GM23248 (cell line): Measurements from ENCODE around the gene DCD. TPM values are rescaled to one million over a fixed set of nuclear protein-coding genes. Genes with fewer than 3 reads are reported as not detected.

ENCODE experiments used
- DNase-seq: peaks from one replicate; pipeline ENCODE4 v3.0.0-alpha.2; 2015
- H2AFZ ChIP-seq: fragments of 200-600 bp; sonication (generic); 2 replicates; pipeline ENCODE4 v1.6.1; 2016; ENCODE audit warnings: antibody characterized with exemption
- H3F3A ChIP-seq: fragments of 200-600 bp; sonication (generic); 2 replicates; pipeline ENCODE4 v1.6.1; 2016; ENCODE audit warnings: mild to moderate bottlenecking, antibody characterized with exemption, mixed run types; ENCODE audit not compliant: insufficient read depth
- H3K27ac ChIP-seq: fragments of 200-600 bp; sonication (generic); 2 replicates; pipeline ENCODE4 v1.5.1; 2016; ENCODE audit warnings: mild to moderate bottlenecking
- H3K27me3 ChIP-seq: fragments of 200-600 bp; sonication (generic); replicated peaks from 2 replicates; pipeline ENCODE4 v1.6.1; 2016; ENCODE audit warnings: mild to moderate bottlenecking; ENCODE audit not compliant: insufficient read depth
- H3K36me3 ChIP-seq: fragments of 200-600 bp; sonication (generic); 2 replicates; pipeline ENCODE4 v1.6.1; 2016; ENCODE audit warnings: low read depth, mild to moderate bottlenecking
- H3K4me1 ChIP-seq: fragments of 200-600 bp; sonication (generic); 2 replicates; pipeline ENCODE4 v1.6.1; 2016; ENCODE audit warnings: mild to moderate bottlenecking; ENCODE audit not compliant: insufficient read depth
- H3K4me2 ChIP-seq: fragments of 200-600 bp; sonication (generic); one replicate; pipeline ENCODE4 v1.6.1; 2016; ENCODE audit warnings: mild to moderate bottlenecking; ENCODE audit not compliant: unreplicated experiment
- H3K4me3 ChIP-seq: fragments of 200-600 bp; sonication (generic); 2 replicates; pipeline ENCODE4 v1.5.1; 2016; ENCODE audit warnings: mild to moderate bottlenecking
- H3K79me2 ChIP-seq: fragments of 200-600 bp; sonication (generic); 2 replicates; pipeline ENCODE4 v1.6.1; 2016; ENCODE audit warnings: mild to moderate bottlenecking; ENCODE audit not compliant: insufficient read depth
- H3K9ac ChIP-seq: fragments of 200-600 bp; sonication (generic); 2 replicates; pipeline ENCODE4 v1.6.1; 2016; ENCODE audit warnings: mild to moderate bottlenecking
- H3K9me2 ChIP-seq: fragments of 200-600 bp; sonication (generic); 2 replicates; pipeline ENCODE4 v1.6.1; 2016; ENCODE audit warnings: mixed run types, mild to moderate bottlenecking, moderate library complexity; ENCODE audit not compliant: insufficient read depth
- H3K9me3 ChIP-seq: fragments of 200-600 bp; sonication (generic); one replicate; pipeline ENCODE4 v1.6.1; 2017; ENCODE audit warnings: low read depth
- H4K20me1 ChIP-seq: fragments of 200-600 bp; sonication (generic); 2 replicates; pipeline ENCODE4 v1.6.0; 2016; ENCODE audit not compliant: insufficient read depth
- EZH2 ChIP-seq: fragments of 200-600 bp; sonication (generic); IDR thresholded peaks from 2 replicates; pipeline ENCODE4 v1.6.1; 2018; ENCODE audit warnings: antibody characterized with exemption, mild to moderate bottlenecking; ENCODE audit not compliant: insufficient read depth, poor library complexity, severe bottlenecking
- EZH2phosphoT487 ChIP-seq: fragments of 200-600 bp; sonication (generic); IDR thresholded peaks from 2 replicates; pipeline ENCODE4 v1.6.1; 2018; ENCODE audit warnings: antibody characterized with exemption, moderate library complexity, mild to moderate bottlenecking, low read depth; ENCODE audit not compliant: insufficient read depth
- WGBS, 2 experiments: methylation state at CpG; one replicate each; pipeline ENCODE4 v1.1.6; 2015 to 2017; ENCODE audit warnings: low lambda C conversion rate in 2 of 2, low coverage in 1 of 2; ENCODE audit errors: missing lambda C conversion rate in 2 of 2; 5-methylcytosine and 5-hydroxymethylcytosine counted together
- in situ Hi-C: fragments of 300-500 bp; cut with MboI; formaldehyde crosslinking; loops from 2 replicates; pipeline ENCODE4 v1.15.0; 2020
- polyA plus RNA-seq: library from polyadenylated mRNA; unstranded; fragments of >200 nt; fragmentation: Nextera tagmentation; extraction: Ambion mirVana; gene quantifications from 2 replicates; pipeline ENCODE4 v1.2.1, GENCODE V29; 2016
- total RNA-seq: library from RNA; depleted of rRNA; stranded (reverse); fragments of >200 nt; shearing (Covaris generic); gene quantifications from 2 replicates; pipeline ENCODE4 v1.2.3, GENCODE V29; 2014; rRNA removed

DCD gene
- total RNA-seq (not detected in 2 replicates), polyA plus RNA-seq (not detected in 2 replicates)

GRCh38 chr12:54648265-54648664, at the start of gene DCD:
TSS of gene DCD (minus strand) at chr12:54648365. CDS start at chr12:54648303, 62 bp downstream.
- Histone ChIP-seq H3K9ac (no peak within 1 kb of the TSS), H3F3A (no peaks in the 10 kb centered on the region), H3K79me2 (no peaks in the 10 kb centered on the region), H4K20me1 (no peaks in the 10 kb centered on the region), H3K4me2 (no peak within 1 kb of the TSS), H3K9me2 (no peaks in the 10 kb centered on the region), H2AFZ (no peak within 1 kb of the TSS), H3K9me3 (no peaks in the 10 kb centered on the region), H3K4me3 (no peak within 1 kb of the TSS), H3K27me3 (peaks cover 28% of the 10 kb centered on the region), H3K27ac (no peak within 1 kb of the TSS), H3K4me1 (no peaks in the 10 kb centered on the region), H3K36me3 (no peaks in the 10 kb centered on the region)
- WGBS, 2 experiments: 10% methylated on average over 2 of the region's 2 CpGs
- in situ Hi-C loops: no loop called here
- TF ChIP-seq EZH2 (no peak), EZH2phosphoT487 (no peak)
- DNase-seq: no peak

GRCh38 chr12:54697851-54698250, 49.7 kb upstream of the DCD start:
- H3K9ac ChIP-seq: no peak overlapping the region
- DNase-seq: no peak
- in situ Hi-C loops: no loop called here
- 0 to 4% methylated on average over 1 of the region's 1 CpG for WGBS, 2 experiments
- H3K9me2 ChIP-seq: no peaks in the 10 kb centered on the region
- no peak overlapping the region for H3K4me2 ChIP-seq
- no peak overlapping the region for H2AFZ ChIP-seq
- H3K4me3 ChIP-seq: no peak overlapping the region
- TF ChIP-seq EZH2 (no peak), EZH2phosphoT487 (no peak)
- H3F3A ChIP-seq: no peaks in the 10 kb centered on the region
- no peaks in the 10 kb centered on the region for H3K9me3 ChIP-seq
- H3K27ac ChIP-seq: no peak overlapping the region
- no peaks in the 10 kb centered on the region for H3K36me3 ChIP-seq
- H3K27me3 ChIP-seq: peaks cover 5% of the 10 kb centered on the region; the same call in 1 of the 2 replicates
- H4K20me1 ChIP-seq: no peaks in the 10 kb centered on the region
- no peaks in the 10 kb centered on the region for H3K4me1 ChIP-seq
- no peaks in the 10 kb centered on the region for H3K79me2 ChIP-seq

- Histone ChIP-seq H3K27ac (no peak overlapping the region), H3K79me2 (no peaks in the 10 kb centered on the region), H4K20me1 (no peaks in the 10 kb centered on the region), H3K9ac (no peak overlapping the region), H2AFZ (no peak overlapping the region), H3F3A (no peaks in the 10 kb centered on the region), H3K4me2 (no peak overlapping the region), H3K27me3 (peaks cover 3% of the 10 kb centered on the region; the same call in 1 of the 2 replicates), H3K36me3 (no peaks in the 10 kb centered on the region), H3K9me2 (no peaks in the 10 kb centered on the region), H3K4me3 (no peak overlapping the region), H3K9me3 (no peaks in the 10 kb centered on the region), H3K4me1 (no peaks in the 10 kb centered on the region)
- TF ChIP-seq EZH2phosphoT487 (no peak), EZH2 (no peak)
- in situ Hi-C loops: no loop called here
- no peak for DNase-seq
- 17 to 21% methylated on average over 2 of the region's 2 CpGs for WGBS, 2 experiments
These were observed 44.2 kb upstream of the DCD start for GRCh38 chr12:54692353-54692752.

GRCh38 chr12:54689984-54690383, 41.8 kb upstream of the DCD start:
- no peak for TF ChIP-seq EZH2
- TF ChIP-seq EZH2phosphoT487: no peak
- Histone ChIP-seq H3F3A (no peaks in the 10 kb centered on the region), H3K27me3 (no peaks in the 10 kb centered on the region), H2AFZ (no peak overlapping the region), H3K4me1 (no peaks in the 10 kb centered on the region), H3K9me2 (no peaks in the 10 kb centered on the region), H3K27ac (no peak overlapping the region), H3K9me3 (no peaks in the 10 kb centered on the region), H3K4me2 (no peak overlapping the region), H4K20me1 (no peaks in the 10 kb centered on the region), H3K9ac (no peak overlapping the region), H3K36me3 (no peaks in the 10 kb centered on the region), H3K79me2 (no peaks in the 10 kb centered on the region), H3K4me3 (no peak overlapping the region)
- WGBS, 2 experiments: 15 to 18% methylated on average over 2 of the region's 2 CpGs
- in situ Hi-C loops: no loop called here
- DNase-seq: peak; percentile 9

DNA sequence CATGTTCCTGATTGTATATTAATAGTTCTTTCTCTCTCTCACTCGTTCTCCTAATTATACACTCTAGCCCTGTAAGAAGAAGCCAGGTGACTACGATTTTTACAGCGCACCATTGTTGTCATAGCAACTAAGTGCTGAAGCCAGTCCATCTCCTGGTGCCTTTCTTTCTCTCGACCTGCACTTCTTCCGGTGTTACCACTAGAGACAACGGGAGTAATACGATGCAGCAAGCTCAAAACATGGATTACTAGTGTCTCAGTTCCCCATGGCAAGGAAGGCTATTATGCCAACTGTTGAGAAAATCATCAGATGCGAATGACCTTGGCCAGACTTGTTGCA, 40.8 kb upstream of the DCD start:
- Histone ChIP-seq H3K9me3 (no peaks in the 10 kb centered on the region), H3K4me2 (no peak overlapping the region), H3K4me3 (no peak overlapping the region), H2AFZ (no peak overlapping the region), H3K27ac (no peak overlapping the region), H3K27me3 (no peaks in the 10 kb centered on the region), H3K9ac (no peak overlapping the region), H3F3A (no peaks in the 10 kb centered on the region), H3K79me2 (no peaks in the 10 kb centered on the region), H3K9me2 (no peaks in the 10 kb centered on the region), H3K4me1 (no peaks in the 10 kb centered on the region), H3K36me3 (no peaks in the 10 kb centered on the region), H4K20me1 (no peaks in the 10 kb centered on the region)
- in situ Hi-C loops: no loop called here
- no peak for DNase-seq
- no peak for TF ChIP-seq EZH2phosphoT487
- no peak for TF ChIP-seq EZH2
- 34 to 37% methylated on average over 8 of the region's 8 CpGs for WGBS, 2 experiments
